NCI-H1436 (cell line): ENCODE data around the gene EDARADD.
"Not testable (repeated sequence)": the region's sequence is repeated elsewhere in the genome, so short reads cannot be mapped to it uniquely, and the experiment has no call there.

Experiments used
- DNase-seq: peaks from one replicate; lab custom pipeline; 2025; lab: John Stamatoyannopoulos, UW

EDARADD gene

GRCh38 chr1:236489710-236490377 lies 95.8 kb downstream of the EDARADD start:
- peak; percentile 77 for DNase-seq

- DNase-seq, result no peak
These were observed 97.5 kb downstream of the EDARADD start for GRCh38 chr1:236491469-236492136.

- no peak for DNase-seq
These were observed 98.3 kb downstream of the EDARADD start for GRCh38 chr1:236492378-236492777.

- no peak for DNase-seq
These were observed 100.0 kb downstream of the EDARADD start for GRCh38 chr1:236494082-236494481.

GRCh38 chr1:236494586-236495466 lies 100.7 kb downstream of the EDARADD start:
- no peak for DNase-seq

GRCh38 chr1:236495467-236496112 lies 101.5 kb downstream of the EDARADD start:
- peak; percentile 81 for DNase-seq

GRCh38 chr1:236497908-236498307 lies 103.8 kb downstream of the EDARADD start:
- no peak for DNase-seq

- DNase-seq, result no peak
These were observed 107.0 kb downstream of the EDARADD start for GRCh38 chr1:236501093-236501492.

GRCh38 chr1:236502579-236502971 lies 108.5 kb downstream of the EDARADD start:
- no peak for DNase-seq

GRCh38 chr1:236502972-236503639 lies 109.0 kb downstream of the EDARADD start:
- DNase-seq, result no peak

- not testable (repeated sequence) for DNase-seq
These were observed 110.3 kb downstream of the EDARADD start for GRCh38 chr1:236504338-236504737.

GRCh38 chr1:236507022-236507700 lies 113.1 kb downstream of the EDARADD start:
- DNase-seq, result no peak

GRCh38 chr1:236508593-236509027 lies 114.5 kb downstream of the EDARADD start:
- no peak for DNase-seq

GRCh38 chr1:236509203-236509602 lies 115.1 kb downstream of the EDARADD start:
- no peak for DNase-seq

- DNase-seq, result no peak
These were observed 115.7 kb downstream of the EDARADD start for GRCh38 chr1:236509647-236510401.

GRCh38 chr1:236511735-236512418 lies 117.8 kb downstream of the EDARADD start:
- no peak for DNase-seq

GRCh38 chr1:236514703-236515442 lies 120.8 kb downstream of the EDARADD start:
- DNase-seq, result peak; percentile 47

- DNase-seq, result peak; percentile 11
These were observed 121.4 kb downstream of the EDARADD start for GRCh38 chr1:236515443-236515958.
